ENCODE data around the gene LYRM4.

The LYRM4 gene

DNA sequence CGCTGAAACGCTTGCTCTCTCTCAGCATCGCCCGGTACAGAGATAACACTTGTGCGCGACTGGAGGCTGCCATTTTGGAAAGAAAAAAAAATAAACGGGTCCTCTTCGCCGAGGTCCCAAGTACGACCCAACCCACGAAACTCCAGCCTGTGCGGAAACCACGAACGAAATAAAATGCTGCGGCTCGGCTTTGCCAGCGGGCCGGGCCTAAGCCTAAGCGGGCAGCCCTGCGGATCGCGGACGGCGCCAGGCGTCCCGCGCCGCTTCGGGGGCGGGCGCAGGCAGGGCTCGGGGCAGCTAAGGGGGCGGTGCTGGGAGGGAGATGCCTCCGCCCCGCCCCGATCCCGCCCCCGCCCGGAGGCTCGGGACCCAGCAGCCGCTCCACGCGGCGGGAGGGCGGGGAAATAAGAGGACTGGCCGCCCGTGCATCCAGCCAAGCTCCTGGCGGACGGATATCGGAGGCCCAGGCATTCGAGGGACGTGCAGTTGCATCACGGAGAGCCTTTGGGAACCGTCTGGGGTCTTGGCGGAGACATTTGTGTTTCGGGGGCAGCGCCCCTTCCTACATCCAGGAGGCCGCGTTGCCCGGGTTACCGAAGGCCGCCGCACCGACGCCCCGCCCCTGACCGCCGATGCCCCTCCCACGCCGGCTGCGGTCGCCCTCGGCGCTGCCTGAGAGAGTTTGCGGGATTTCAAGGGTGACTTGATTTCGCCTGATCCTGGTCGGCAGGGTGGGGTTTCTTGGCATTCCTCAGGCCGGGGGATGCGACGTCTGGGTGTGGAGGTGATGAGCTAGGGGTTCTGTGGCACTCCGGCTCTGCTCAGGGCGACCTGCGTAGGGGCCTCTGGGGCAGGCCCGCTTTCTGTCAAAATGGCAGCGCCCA lies at the start of gene LYRM4, which contains the start of gene FARS2:
Gene LYRM4, minus strand, starts transcription at position 290 of the 884 bp plus-strand sequence. Its CDS starts 217 bp downstream, at position 73.
Gene FARS2, plus strand, starts transcription at position 853 of the 884 bp plus-strand sequence.
- DNase-seq = peak; percentile 58

DNA sequence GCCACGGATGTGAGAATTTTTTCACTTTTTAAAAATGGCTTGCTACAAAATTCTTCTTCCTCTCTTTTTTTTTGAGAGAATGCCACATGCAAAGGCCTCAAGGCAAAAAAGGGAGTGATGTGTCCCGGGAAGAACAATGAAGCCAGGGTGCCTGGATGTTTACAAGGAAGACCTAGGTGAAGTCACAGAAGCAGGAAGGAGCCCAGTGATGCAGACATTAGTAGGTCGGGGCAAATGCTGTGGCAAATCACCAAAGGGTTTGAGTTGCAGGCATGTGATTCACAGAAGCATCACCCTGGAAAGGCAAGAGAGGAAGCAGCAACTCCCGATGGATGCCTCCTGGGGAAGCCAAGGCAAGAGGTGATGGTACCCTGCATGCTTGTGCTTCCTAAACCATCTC lies 47.3 kb upstream of the LYRM4 start:
- no peak for DNase-seq

DNA sequence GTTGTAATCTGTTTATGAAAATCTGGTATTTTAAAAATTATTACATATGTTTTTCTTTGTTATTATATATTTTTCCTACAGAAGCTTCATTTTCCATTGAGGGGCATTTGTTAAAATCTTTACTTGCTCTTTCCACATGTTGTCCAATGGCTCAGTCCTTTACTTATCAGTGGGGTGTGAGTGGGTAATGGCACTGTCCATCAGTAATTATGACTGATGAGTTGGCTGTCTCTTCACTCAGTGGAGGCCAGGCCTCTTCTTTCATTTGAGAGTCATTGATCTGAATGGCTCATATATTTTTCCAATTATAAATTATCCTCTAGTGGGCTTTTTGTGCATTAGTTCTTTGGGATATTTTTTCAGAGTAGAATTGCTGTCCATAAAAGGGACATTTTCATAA lies 46.3 kb upstream of the LYRM4 start:
- DNase-seq = no peak

DNA sequence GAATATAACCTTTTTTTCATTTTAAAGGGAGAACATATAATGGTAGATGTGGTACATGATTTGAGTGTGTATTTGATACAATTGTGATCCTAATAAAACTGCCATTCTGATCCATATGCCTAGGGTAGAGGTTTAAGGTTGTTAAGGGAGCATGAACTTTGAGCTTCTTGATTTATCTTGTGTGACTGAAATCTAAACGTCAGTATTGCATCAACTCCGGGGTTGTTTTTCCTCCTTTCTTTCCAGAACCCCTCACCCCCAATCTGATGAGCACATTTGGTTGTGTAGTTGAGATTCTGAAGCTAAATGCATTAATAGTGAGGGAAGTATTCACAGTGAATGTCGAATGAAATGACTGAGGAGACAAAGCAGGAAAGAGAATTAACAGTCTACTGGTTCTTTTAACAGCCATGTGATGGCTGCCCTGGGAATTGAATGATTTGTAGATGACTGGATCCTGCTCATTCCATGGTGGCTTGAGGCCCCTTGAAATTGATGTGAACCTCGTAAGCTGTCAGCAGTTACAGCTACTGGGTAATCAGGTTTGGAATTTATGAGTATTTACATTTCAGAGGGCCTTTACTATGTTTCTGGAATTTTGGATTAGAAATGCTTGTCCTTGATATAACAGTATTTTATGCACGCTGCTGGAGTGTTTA lies 45.3 kb upstream of the LYRM4 start:
- no peak for DNase-seq

DNA sequence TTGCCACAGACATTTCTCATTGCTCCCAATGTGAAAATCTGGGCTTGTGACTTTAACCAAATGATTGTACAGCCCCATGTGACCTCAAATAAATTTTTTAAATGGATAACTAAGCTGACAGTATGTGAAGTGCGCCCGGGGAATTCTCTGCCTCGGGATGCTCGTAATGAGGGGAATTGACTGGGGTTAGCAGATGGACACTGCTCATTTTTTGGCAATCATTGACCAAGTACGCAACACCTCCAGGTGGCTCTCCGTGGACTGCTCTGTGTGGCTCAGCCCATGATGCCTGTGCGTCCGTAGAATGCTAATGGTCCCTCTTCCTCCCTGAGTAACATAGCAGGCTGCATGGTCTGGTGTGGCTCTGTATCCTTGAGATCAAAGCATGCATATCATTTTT lies 42.9 kb upstream of the LYRM4 start:
- no peak for DNase-seq

DNA sequence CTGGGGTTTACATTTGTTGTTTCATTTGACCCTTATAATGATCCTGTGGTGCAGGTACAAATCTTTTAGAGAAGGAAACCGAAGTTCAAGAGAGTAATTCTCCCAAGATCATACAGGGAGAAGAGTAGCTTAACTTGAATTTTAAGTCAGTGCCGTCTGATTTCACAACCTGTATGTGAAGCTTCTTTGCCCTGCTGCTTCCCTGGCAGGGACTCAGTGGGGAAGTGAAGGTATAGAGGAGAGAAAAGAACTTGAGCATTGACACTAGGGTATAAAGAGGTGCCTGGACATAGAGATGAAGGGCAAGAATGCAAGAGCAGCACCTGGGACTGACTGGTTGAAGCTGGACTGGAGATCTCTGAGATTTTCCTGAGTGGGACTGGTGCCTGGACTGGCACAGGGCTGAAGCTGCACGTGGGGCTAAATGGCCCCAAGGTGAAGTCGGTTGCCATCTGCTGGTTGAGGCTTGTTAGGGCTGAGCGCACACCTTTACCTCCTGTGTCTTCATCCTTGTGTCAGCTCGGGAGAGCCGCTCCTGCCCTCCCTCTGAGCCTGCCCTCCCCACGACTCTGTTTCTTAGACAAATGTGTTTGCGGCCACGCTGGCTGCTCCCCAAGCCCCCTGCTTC lies 42.4 kb upstream of the LYRM4 start:
- no peak for DNase-seq

DNA sequence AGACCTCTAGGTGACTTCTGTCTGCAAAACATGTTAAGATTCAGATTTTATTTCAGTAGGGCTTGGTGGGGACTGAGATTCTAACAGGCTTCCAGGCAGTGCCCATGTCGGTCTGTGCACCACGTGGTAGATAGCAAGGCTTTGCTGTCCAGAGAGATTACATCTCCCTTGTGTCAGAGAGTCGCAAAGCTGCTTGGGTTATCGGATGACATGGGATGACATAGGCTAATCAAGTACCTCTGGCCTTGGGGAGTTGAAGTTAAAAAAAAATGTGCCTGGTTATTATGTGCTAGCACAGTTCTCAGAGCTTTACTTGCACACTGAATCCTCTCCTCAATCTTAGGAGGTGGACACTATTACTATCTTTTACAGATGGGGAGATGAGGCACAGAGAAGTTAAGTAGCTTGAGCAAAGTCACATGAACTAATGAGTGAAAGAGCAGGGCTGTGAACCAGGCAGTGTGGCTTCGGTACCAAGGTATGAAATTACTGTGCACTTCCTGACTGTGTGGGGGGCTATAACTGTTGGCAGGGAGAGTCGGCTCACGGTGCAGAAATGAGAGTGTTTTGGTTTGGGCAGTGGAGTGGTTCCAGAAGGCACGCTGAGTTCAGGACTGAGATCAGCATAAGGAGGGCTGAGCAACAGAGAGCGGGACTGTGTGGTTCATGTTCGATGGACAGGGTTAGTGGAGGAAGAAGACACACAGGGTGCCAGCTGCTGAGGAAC lies 41.6 kb upstream of the LYRM4 start:
- no peak for DNase-seq

DNA sequence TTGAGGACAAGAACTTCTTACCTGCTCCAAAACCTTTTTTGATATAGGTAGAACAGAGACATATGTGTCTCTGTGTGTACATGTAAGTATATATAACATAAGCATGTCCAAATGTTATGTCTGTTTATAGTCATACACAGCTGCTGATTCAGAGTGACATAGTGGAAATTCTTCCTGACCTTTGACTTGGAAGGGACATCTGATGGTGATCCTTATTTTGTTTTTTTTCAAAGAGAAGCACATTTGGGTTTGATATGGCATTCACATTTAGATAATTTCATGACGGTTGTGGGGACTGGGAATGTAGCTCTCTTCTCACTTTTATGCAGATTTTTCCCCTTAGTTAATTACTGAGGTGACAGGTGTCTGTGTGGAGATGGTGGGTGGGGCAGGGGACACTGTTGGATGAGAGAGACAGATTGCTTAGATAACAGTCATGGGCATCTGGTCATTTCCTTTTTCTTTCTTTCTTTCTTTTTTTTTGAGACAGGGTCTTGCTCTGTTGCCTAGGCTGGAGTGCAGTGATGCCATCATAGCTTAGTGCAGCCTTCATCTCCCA lies 39.5 kb upstream of the LYRM4 start:
- no peak for DNase-seq

DNA sequence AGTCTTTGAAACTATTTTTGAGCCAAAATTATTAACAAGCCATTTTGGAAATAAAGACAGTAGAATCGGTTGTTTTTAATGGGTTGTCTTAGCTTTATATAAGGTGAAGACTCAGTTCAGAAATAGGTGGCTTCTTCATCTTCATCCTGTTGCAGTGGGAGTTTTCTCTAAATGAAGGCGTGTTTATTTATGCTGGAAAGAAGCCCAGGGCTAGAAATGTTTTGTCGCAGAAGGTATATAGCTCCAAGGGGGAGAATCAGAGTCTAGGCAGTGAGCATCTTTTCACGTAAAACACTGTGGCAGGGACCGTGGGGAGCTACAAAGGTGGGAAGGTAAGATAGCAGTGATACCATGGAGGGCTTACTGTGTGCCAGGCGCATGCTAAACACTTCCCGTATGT lies 34.9 kb upstream of the LYRM4 start:
- DNase-seq = no peak

DNA sequence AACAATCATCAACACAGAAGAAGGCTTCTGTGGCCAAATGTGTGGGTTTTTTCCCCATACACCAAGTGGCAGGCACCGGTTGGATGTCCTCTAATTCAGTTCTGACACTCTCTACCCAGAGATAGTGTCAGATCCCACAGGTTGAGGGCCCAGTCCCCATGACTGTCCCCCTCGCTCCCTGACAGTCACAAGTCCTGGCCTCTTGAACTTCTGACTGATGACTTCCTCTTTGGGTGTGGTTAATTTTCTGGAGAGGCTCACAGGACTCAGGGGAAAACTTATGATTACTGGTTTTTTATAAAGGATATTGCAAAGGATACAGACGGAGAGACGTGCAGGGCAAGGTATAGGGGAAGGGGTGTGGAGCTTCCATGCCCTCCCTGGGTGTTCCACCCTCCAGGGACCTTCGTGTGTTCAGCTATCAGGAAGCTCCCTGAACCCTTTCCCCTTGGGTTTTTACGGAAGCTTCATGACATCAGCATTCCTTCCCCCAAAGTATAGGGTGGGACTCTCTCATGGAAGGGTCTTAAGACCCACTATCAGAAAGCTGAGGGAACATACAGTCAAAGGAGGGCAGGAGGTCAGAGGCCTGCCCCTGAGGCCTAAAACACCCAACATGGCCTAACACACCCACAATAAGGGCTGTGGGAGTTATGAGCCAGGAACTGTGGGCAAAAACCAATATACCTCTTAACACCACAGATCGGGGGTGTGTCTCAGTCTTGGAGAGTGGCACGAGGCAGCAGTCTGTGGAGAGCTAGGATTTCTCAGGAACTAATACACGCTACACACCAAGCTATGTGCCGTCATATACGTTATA lies 33.9 kb upstream of the LYRM4 start:
- DNase-seq = no peak

DNA sequence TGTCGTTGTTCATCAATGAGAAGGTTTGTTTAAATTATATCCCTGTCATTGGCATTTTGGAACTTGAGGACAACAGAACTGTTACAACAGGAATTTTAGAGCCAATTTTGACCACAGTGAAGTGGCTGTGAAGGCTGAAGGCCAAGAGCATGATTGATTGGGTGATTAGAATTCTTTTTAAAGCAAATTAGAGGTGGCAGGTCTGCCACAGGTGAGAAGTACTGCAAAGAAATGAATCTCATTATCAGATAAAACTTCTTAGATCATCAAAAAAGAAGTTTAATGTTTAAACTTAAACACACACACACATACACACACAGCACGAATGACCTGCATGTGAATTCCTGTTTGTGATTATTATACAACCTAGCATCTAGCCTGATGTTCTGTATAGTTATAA lies 32.9 kb upstream of the LYRM4 start:
- DNase-seq = no peak

DNA sequence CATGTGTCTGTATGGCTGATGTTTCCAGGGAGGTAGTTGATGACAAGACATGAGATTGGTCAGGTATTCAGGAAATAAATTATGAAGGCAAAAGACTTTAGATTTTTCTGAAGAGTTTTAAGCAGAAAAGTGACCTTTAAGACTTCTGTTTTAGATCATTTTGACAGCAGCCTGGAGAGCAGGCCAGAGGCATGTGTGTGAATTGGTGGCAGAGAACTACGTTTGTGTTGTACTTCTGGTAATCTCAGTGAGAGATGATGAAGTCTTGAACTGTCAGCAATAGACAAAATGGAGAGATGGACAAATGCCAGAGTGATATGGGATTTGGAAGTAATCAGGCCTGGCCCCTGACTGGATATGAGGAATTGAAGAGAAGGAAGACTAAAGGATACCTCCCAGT lies 31.4 kb upstream of the LYRM4 start:
- no peak for DNase-seq

DNA sequence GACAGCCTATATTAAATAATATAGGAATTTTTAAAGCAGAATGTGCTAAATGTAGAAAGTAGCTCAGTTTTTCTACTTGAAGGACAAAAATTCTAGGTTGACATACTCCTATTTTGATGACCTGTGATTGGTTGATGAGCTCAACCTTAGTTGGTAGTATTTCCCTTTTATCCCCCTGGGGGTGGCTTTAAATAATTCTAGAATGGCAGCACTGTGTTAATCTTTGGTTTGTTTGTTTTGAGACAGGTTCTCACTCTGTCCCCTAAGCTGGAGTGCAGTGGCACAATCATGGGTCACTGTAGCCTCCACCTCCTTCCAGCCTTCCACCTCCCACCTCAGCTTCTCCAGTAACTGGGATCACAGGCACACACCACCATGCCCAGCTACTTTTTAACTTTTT lies 29.8 kb upstream of the LYRM4 start:
- DNase-seq = no peak

DNA sequence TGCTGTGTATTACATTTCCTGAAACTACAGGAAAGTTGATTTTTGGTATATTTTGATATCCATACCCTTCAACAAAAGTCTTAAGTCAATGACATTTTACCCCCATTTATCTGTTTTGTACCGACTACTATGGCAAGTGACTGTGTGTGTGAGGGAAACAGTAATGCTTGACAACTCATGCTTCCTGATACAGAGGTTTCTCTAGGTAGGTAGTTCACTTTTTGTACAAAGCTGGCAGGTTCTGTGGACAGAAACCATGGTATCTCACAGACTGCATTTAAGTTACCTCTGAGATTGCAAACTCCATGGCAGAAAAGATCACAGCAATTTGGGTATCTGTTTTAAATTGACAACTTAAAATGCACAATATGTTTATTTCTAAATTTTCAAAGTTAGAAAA lies 29.3 kb upstream of the LYRM4 start:
- DNase-seq = no peak

DNA sequence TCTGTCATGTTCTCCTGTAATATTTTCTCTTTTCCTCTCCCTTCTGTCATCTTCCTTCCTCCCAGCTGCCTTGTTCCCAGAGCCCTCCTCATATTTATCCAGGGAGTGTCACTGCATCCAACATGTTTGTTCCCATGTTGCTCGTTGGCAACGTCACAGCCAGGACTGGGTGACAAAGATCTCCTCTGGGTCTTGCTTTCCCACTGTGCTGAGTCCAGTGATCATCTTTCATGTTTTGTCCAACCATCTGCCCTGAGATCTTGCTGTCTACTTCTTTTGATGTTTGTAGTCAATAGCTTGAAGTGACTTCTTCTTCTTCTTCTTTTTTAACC lies 27.2 kb upstream of the LYRM4 start:
- no peak for DNase-seq

DNA sequence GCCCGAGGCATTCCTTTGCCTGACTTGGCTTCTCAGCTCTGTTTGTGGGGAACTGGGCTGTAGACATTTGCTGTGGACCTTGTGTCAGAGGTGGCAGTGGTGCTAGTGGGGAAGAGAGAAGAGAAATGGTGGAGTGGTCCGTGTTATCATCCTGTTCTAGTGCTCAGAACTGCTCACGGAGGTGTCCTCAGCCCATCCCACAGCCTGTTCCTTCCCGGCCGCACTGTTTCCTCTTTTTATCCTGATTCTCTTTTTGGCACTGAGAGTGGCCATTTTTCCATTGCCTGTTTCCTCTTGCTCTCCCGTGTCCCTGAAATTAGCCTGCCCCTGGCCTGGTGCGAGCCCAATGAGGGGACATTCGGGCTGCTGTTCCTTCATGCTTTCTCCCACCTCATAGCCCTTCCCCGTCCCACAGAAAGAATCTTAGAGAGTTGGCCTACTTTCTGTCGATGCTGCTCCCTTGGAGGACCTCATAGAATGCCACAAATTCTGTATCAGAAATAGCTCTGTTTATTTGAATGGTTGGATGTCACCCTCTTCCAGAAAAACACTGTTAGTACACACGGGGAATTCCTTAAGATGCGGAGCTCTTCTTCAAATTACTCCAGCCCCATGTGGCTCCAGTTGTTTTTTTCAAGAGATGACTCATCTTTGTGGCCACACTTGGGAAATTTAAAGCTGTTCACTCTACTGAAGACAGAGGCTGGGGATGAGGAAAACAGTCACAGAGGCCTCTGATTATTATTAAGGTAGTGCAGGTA lies 26.6 kb upstream of the LYRM4 start:
- DNase-seq = no peak

DNA sequence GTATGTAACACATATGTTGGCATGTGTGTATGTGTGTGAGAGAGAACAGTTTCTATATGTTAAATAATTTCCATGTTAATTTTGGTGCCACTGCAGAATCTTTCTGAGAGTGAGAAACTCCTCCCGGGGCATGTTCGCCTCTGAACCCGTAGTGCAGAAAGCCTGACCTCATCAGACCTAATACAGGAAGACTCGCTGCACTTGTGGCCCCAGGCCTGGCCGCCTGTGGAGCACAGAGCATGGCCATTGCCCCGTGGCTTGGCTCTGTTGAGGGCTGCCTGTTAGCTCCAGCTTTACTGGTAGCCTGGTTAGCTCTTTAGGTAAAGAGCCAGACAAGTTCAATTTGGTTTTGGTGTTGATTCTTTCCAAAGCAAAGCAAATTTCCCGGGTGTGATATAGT lies 26.0 kb upstream of the LYRM4 start:
- DNase-seq = no peak

DNA sequence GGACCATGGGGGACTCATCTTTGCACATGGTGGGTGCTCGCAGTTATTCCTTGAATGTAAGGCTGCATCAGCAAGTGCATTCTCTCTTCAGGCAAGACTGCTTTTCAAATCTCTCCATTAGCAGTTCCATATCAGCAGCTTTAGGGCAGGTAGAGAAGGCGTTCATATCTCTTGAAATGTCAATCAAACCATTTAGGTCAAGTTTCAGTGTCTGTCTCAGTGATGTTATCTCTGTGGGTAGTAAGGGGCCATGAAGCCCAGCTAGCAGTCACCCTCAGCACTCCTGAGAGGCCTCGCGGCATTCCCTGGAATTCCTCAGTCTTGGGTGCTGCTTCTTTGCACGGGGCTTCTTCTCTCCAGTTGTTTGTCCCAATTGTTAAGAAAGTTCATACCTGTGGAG lies 24.8 kb upstream of the LYRM4 start:
- no peak for DNase-seq

DNA sequence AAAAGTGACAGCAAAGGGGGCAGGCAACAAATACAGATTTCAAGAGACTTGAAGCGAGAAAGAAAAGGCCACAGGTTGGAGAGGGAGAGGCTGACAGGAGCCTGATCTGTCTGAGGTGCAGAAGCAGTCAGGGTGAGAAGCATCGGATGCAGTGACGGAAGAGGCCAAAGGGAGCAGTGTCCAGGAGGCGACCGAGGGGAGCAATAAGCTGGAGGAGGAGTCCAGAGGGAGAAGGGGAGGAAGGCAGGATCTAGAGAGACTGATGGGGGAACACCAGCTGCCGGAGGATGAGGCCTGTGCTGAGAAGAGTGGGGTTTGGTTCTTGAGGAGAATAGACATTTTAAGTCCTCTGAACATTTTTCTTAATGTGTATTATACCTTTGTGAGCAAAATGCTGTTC lies 24.3 kb upstream of the LYRM4 start:
- no peak for DNase-seq

DNA sequence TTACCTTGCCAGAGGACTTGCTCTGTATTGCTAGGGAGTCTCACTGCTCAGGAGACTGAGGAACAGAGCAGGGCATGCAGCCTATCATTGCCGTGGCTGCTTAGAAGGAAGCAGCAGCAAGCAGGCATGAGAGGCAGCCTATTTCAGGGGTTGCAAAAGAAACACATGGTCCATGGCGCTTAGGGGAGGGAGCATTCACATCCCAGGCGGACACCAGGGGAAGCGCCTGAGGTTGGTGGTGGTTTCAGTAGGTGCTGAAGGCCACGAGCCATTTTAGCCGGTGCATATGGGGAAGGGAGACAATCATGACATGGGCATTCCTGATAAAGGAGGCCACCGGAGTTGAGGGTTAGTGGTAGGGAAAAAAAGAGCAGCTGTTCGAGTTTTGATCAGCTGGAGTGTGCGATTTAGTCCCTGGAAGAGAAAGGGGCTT lies 21.5 kb upstream of the LYRM4 start:
- no peak for DNase-seq

DNA sequence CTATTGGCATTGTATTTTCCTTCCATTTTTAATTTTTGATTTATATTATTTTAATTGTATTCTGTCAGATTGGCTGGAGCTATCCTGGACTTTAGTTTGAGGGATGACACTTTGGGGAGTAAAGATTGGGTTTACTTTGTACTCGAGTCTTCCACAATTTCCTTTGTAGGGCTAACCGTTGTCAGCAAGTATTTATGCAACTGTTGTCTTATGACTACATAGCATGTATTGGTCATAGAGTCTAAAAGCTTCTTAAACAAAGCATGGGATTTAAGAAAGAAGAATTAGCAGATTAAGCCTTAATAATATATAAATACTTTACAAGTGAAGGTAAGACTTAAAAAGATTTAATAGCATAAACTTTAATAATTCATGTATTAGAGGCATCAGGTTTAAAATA lies 20.2 kb upstream of the LYRM4 start:
- no peak for DNase-seq
